HFFc6 (cell line): ENCODE data around the gene FAN1. TPM values are rescaled to one million over a fixed set of nuclear protein-coding genes. Genes with fewer than 3 reads are reported as not detected.

Source experiments
- DNase-seq: peaks from one replicate; pipeline ENCODE4 v3.0.0-alpha.2; 2018
- H3K27ac Mint-ChIP-seq: 2 replicates; pipeline ENCODE4 v1.8.0; 2020; ENCODE audit warnings: mild to moderate bottlenecking, mixed read lengths
- H3K27me3 Mint-ChIP-seq: 2 replicates; pipeline ENCODE4 v1.8.0; 2021; ENCODE audit warnings: mild to moderate bottlenecking, moderate library complexity, mixed read lengths; ENCODE audit not compliant: insufficient read depth
- H3K36me3 Mint-ChIP-seq: 2 replicates; pipeline ENCODE4 v1.8.0; 2021; ENCODE audit warnings: low read depth, mixed read lengths
- H3K4me1 Mint-ChIP-seq: 2 replicates; pipeline ENCODE4 v1.8.0; 2020; ENCODE audit warnings: low read depth, mixed read lengths
- H3K4me3 Mint-ChIP-seq: 2 replicates; pipeline ENCODE4 v1.8.0; 2020; ENCODE audit warnings: mild to moderate bottlenecking, moderate library complexity, mixed read lengths
- H3K9me3 Mint-ChIP-seq: 2 replicates; pipeline ENCODE4 v1.8.0; 2020; ENCODE audit warnings: mild to moderate bottlenecking, mixed read lengths
- total RNA-seq, 6 experiments: library from RNA; stranded (reverse); fragmentation: NEBNext Ultra II Directional; extraction: Animal tissue kit (Norgen Biotek cat#: 25700); gene quantifications; 2 replicates in 1 of 6; 3 replicates in 5 of 6; pipeline ENCODE4 v1.2.3, GENCODE V29; 2021
- TF ChIP-seq, protein P1 (sequence below): fragments of 200-600 bp; sonication (generic); IDR thresholded peaks from 2 replicates; pipeline ENCODE4 v1.5.0; 2021; ENCODE audit warnings: antibody characterized with exemption, mild to moderate bottlenecking

The FAN1 gene
- total RNA-seq, 6 experiments from 2014 or later, result 13.3 to 17.2 (median 14.5) TPM

DNA sequence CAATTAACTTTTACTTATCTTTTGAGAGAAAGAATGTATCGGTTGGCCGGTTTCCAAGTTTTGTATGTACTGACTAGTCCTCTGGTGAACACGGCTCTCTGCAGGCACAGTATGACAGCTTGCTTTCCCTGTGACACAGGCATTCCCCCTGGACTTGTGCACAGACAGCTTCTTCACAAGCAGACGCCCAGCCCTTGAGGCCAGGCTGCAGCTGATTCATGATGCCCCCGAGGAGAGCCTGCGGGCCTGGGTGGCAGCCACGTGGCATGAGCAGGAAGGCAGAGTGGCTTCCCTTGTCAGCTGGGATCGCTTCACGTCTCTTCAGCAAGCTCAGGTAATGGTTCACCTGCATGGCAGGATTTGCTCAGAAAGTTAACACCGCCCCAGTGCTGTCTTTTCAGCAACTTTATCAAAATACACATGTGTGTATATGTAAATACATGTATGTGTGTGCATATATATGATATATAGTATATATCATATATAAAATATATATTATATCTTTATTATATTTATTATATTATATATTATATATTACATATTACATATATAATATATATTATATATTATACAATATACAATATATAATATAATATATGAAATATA lies 25.5 kb downstream of the FAN1 start:
- Mint-ChIP-seq H3K27me3 (peaks cover 4% of the 10 kb centered on the region), H3K9me3 (no peaks in the 10 kb centered on the region), H3K27ac (no peak overlapping the region), H3K36me3 (peaks cover 46% of the 10 kb centered on the region), H3K4me1 (peaks cover 26% of the 10 kb centered on the region), H3K4me3 (no peak overlapping the region)
- no peak for DNase-seq
- TF ChIP-seq, protein P1, sequence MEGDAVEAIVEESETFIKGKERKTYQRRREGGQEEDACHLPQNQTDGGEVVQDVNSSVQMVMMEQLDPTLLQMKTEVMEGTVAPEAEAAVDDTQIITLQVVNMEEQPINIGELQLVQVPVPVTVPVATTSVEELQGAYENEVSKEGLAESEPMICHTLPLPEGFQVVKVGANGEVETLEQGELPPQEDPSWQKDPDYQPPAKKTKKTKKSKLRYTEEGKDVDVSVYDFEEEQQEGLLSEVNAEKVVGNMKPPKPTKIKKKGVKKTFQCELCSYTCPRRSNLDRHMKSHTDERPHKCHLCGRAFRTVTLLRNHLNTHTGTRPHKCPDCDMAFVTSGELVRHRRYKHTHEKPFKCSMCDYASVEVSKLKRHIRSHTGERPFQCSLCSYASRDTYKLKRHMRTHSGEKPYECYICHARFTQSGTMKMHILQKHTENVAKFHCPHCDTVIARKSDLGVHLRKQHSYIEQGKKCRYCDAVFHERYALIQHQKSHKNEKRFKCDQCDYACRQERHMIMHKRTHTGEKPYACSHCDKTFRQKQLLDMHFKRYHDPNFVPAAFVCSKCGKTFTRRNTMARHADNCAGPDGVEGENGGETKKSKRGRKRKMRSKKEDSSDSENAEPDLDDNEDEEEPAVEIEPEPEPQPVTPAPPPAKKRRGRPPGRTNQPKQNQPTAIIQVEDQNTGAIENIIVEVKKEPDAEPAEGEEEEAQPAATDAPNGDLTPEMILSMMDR, result no peak

DNA sequence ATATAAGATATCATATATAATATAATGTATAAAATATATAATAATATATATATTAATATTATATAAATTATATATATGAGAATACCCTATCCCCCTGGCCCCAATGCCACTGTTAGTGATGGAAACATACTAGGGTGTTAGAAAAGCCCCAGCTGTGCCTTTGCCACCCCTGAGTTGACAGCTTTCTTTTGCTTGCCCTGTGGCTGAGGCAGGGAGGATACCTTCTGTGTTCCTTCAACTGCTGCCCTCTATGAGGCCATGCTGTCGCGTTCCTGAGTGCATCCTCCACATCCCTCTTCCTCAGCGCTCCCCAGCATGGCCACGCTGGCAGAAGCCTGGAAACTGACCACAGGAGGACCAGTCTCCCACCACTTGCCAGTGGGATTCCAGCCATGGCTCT lies 26.3 kb downstream of the FAN1 start:
- TF ChIP-seq, protein P1, result no peak
- H3K36me3 Mint-ChIP-seq, result peaks cover 47% of the 10 kb centered on the region
- peaks cover 20% of the 10 kb centered on the region for H3K4me1 Mint-ChIP-seq
- no peak for DNase-seq
- no peak overlapping the region for H3K27ac Mint-ChIP-seq
- no peaks in the 10 kb centered on the region for H3K9me3 Mint-ChIP-seq
- H3K27me3 Mint-ChIP-seq, result peaks cover 4% of the 10 kb centered on the region
- H3K4me3 Mint-ChIP-seq, result no peak overlapping the region

DNA sequence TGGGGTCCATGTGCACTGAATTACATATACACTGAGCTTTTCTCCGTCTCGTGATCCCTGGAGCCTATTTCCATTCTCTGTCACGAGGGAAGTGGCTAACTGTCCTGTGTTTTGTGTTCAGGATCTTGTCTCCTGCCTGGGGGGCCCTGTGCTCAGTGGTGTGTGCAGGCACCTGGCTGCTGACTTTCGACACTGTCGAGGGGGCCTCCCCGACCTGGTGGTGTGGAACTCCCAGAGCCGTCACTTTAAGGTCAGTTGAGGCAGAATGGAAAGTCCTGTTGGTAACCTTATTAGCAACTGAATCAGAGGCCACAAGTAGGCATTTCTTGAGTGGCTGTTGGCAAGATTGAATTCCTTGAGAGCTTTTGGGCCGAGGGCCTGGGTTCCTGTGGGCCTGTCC lies 26.7 kb downstream of the FAN1 start:
- H3K36me3 Mint-ChIP-seq, result peaks cover 47% of the 10 kb centered on the region
- no peak for DNase-seq
- TF ChIP-seq, protein P1, result no peak
- H3K4me1 Mint-ChIP-seq, result peaks cover 20% of the 10 kb centered on the region
- no peak overlapping the region for H3K4me3 Mint-ChIP-seq
- peaks cover 4% of the 10 kb centered on the region for H3K27me3 Mint-ChIP-seq
- no peaks in the 10 kb centered on the region for H3K9me3 Mint-ChIP-seq
- H3K27ac Mint-ChIP-seq, result no peak overlapping the region

DNA sequence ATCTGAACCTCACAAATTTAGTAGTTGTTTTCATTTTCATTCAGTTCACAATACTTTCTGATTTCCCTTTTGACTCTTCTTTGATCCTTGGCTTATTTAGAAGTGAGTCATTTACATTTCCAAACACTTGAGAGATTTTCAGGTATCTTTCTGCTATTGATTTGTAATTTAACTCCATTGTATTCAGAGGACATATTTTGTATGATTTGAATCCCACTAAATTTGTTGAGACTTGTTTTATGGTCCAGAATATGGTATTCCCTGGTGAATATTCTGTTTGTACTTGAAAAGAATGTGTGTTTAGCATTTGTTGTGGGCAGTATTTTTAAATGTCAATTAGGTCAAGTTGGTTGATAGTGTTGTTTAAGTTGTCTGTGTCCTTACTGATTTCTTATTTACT lies 29.6 kb downstream of the FAN1 start:
- Mint-ChIP-seq H3K9me3 (no peaks in the 10 kb centered on the region), H3K4me1 (peaks cover 8% of the 10 kb centered on the region), H3K36me3 (peaks cover 38% of the 10 kb centered on the region), H3K27ac (peak overlapping the region; percentile 4; the same call in 1 of the 2 replicates), H3K4me3 (no peak overlapping the region), H3K27me3 (peaks cover 6% of the 10 kb centered on the region)
- TF ChIP-seq, protein P1, result no peak
- DNase-seq, result no peak

DNA sequence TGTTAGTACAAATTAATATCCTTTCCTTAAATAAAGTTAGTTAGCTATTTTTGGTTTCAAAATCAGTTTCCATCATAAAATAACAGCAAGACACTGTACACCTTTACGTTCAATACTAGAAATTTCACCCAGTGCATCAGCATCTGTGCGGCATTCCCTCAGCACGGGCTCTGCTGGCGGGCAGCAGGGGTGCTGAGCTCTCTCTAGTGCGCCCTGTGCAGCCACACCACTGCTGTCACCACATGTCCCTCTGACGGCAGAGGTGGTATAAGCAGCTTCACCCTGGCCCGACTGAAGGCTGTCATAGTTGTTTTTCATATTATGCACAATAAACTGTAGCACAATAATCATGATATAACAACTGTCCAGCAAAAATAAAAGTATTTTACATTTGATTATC lies 35.4 kb downstream of the FAN1 start:
- Mint-ChIP-seq H3K4me3 (no peak overlapping the region), H3K27ac (no peak overlapping the region), H3K36me3 (peaks cover 29% of the 10 kb centered on the region), H3K9me3 (no peaks in the 10 kb centered on the region), H3K27me3 (peaks cover 2% of the 10 kb centered on the region; the same call in 1 of the 2 replicates), H3K4me1 (no peaks in the 10 kb centered on the region)
- TF ChIP-seq, protein P1, result no peak
- DNase-seq, result no peak
